ENCODE data around the gene MPP4.

The MPP4 gene

DNA sequence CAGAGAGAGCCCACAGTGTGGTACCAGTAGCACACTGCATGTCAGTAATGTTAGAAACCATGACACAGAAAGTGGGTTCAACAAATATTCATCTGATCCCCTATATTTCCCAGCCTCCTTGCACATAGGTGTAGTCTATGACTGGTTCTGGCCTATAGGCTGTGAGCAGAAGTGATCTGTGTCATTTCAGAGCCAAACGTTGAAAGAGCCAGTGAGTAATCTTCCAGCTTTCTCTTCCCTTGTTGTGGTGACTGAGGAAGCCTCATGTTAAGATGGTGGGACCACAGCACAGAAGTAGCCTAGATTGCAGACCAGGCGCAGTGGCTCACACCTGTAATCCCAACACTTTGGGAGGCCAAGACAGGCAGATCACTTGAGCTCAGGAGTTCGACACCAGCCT is 59.2 kb downstream of the MPP4 start:
- TF ChIP-seq, protein P1, sequence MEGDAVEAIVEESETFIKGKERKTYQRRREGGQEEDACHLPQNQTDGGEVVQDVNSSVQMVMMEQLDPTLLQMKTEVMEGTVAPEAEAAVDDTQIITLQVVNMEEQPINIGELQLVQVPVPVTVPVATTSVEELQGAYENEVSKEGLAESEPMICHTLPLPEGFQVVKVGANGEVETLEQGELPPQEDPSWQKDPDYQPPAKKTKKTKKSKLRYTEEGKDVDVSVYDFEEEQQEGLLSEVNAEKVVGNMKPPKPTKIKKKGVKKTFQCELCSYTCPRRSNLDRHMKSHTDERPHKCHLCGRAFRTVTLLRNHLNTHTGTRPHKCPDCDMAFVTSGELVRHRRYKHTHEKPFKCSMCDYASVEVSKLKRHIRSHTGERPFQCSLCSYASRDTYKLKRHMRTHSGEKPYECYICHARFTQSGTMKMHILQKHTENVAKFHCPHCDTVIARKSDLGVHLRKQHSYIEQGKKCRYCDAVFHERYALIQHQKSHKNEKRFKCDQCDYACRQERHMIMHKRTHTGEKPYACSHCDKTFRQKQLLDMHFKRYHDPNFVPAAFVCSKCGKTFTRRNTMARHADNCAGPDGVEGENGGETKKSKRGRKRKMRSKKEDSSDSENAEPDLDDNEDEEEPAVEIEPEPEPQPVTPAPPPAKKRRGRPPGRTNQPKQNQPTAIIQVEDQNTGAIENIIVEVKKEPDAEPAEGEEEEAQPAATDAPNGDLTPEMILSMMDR (conservative IDR thresholded peaks at IDR 0.05; ENCODE audit: low read depth, low read length), result no peak
- no peak overlapping the region for H3K4me3 ChIP-seq (ENCODE audit: low read depth, low read length)
- no peak for DNase-seq (ENCODE audit: low read depth)

DNA sequence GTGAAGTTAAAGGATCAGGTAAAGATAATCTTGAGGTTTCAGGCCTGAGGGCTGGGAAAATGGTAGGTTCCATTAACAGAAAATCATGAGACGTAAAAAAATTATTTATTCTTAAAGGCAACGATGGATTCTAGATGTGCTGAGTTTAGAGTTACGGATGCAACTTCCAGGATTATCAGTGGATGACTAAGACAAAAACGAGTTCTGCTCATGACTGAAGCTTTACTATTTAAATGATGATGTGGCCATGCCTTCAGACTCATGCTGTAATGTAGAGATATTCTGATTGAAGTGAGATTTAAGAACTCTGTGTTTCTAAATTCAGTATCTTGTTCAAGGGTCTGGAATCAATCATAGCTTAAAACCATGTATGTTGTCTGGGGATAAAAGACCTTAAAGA is 60.1 kb downstream of the MPP4 start:
- no peak for DNase-seq (ENCODE audit: low read depth)
- no peak overlapping the region for H3K4me3 ChIP-seq (ENCODE audit: low read depth, low read length)
- TF ChIP-seq, protein P1 (conservative IDR thresholded peaks at IDR 0.05; ENCODE audit: low read depth, low read length), result no peak

DNA sequence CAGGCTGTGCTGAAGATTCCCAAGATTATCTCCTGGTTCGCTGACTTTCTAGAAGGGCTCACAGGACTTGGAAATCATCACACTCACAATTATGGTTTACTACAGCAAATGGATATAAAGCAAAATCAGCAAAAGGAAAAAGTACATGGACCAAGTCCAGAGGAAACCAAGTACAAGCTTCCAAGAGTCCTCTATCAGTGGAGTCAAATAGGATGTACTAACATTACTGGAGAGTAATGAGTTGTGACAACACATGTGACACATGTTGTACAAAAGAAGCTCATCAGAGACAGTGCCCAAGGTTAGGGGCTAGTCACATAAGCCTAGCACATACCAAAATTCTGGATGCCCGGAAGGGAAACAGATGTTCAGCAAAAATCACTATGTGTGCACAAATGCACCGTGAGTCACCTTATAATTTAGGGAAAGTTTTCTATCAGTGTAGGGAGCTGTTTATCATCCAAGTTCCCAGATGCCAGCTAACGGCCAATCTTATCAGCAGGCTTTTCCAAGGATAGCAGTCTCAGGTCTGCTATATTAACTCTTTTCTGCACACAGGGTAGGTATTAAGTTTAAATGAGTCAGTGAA is 64.7 kb downstream of the MPP4 start:
- TF ChIP-seq, protein P1 (conservative IDR thresholded peaks at IDR 0.05; ENCODE audit: low read depth, low read length), result no peak
- H3K4me3 ChIP-seq (ENCODE audit: low read depth, low read length), result no peak overlapping the region
- no peak for DNase-seq (ENCODE audit: low read depth)

DNA sequence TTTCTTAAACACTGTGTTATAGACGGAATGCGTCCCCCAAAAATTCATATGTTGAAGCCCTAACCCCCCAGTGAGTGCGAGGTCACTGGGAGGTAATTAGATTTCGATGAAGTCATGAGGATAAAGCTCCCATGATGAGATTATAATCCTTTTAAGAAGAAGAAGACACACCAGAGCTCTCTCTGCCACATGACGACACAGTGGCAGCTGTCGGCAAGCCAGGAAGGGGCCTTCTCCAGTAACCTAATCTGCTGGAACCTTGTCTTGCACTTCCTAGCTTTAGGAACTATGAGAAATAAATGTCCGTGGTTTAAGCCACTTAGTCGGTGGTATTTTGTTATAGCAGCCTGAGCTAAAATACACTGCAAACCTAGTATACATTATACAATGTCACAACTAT is 67.4 kb downstream of the MPP4 start:
- DNase-seq (ENCODE audit: low read depth), result no peak
- TF ChIP-seq, protein P1 (conservative IDR thresholded peaks at IDR 0.05; ENCODE audit: low read depth, low read length), result no peak
- H3K4me3 ChIP-seq (ENCODE audit: low read depth, low read length), result no peak overlapping the region

DNA sequence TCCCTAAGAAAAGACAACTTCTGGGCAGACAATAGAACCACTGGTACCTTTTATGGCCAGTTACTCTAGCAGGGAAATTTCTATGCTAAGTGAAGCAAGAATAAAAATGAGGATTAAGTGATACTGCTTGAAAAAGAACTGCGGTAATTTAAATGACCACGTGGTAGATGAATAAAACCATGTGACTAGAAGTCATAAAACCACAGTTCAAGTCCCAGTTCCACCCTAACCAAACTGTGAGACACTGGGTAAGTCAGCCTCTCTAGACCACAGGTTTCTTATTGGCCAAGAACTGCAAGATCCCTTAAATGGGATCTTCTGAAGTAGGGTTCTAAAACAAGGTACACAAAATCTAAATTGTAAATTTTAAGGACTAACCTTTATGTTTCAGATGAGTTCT is 67.9 kb downstream of the MPP4 start:
- DNase-seq (ENCODE audit: low read depth), result no peak
- TF ChIP-seq, protein P1 (conservative IDR thresholded peaks at IDR 0.05; ENCODE audit: low read depth, low read length), result no peak
- H3K4me3 ChIP-seq (ENCODE audit: low read depth, low read length), result no peak overlapping the region

DNA sequence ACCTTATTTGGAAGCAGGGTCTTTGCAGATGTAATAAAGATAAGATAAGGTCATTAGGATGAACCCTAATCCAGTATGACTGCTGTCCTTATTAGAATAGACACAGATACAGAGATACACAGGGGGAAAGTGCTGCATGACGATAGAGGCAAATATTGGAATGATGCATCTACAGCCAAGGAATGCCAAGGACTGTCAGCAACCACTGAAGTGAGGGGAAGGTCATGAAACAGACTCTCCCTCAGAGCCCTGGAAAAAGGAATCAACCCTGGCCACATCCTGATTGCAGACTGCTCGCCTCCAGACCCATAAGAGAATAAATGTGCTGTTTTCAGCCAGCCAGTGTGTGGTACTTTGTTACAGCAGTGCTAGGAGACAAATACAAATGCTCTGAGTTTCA is 69.9 kb downstream of the MPP4 start:
- TF ChIP-seq, protein P1 (conservative IDR thresholded peaks at IDR 0.05; ENCODE audit: low read depth, low read length), result no peak
- peak; percentile 59 for DNase-seq (ENCODE audit: low read depth)
- no peak overlapping the region for H3K4me3 ChIP-seq (ENCODE audit: low read depth, low read length)

DNA sequence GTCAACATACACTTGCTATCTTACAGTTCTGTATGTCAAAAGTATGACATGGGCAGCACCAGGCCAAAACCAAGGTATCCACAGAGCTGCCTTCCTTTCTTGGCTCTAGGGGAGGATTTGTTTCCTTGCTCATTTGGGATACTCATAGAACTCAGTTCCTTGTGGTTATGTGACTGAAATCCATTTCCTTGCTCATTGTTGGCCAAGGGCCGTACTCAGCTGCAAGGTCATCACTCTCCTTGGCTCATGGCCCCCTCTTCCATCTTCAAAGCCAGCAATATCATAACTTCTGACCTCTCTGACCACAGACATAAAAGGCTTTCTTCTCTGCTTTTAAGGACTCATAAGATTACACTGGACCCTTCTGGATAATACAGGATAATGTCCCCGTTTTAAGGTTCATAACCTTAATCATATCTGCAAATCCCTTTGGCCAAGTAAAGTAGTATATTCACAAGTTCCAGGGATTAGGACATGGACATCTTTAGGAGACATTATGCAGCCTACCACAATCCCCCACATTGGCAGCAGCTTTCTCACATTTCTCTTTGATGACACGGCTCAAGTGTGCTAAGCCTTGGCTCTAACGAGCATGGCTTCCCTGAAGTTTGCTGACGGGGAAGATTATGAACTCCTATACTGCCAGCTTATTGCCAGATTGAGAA is 76.0 kb downstream of the MPP4 start:
- TF ChIP-seq, protein P1 (conservative IDR thresholded peaks at IDR 0.05; ENCODE audit: low read depth, low read length), result no peak
- DNase-seq (ENCODE audit: low read depth), result peak; percentile 15

More for the DNA sequence above, 76.0 kb downstream of the MPP4 start:
- no peak overlapping the region for H3K4me3 ChIP-seq (ENCODE audit: low read depth, low read length)
